ENCODE data around the gene TGM3.

GRCh38 chr20:2315440-2315778 lies 19.6 kb downstream of the TGM3 start:
- TF ChIP-seq EZH2 (IDR thresholded peaks at IDR 0.05; ENCODE audit: borderline replicate concordance, insufficient read depth, low read length, poor library complexity, severe bottlenecking) (no peak), MXI1 (conservative IDR thresholded peaks at IDR 0.05; ENCODE audit: poor library complexity, severe bottlenecking) (no peak), RAD21 (conservative IDR thresholded peaks at IDR 0.05) (no peak), EP300 (conservative IDR thresholded peaks at IDR 0.05; ENCODE audit: poor library complexity, severe bottlenecking) (no peak), TAF1 (IDR thresholded peaks at IDR 0.05; ENCODE audit: low read depth) (no peak), SMC3 (conservative IDR thresholded peaks at IDR 0.05; ENCODE audit: poor library complexity) (no peak), POLR2AphosphoS5 (IDR thresholded peaks at IDR 0.05) (no peak)
- TF ChIP-seq, protein P1, sequence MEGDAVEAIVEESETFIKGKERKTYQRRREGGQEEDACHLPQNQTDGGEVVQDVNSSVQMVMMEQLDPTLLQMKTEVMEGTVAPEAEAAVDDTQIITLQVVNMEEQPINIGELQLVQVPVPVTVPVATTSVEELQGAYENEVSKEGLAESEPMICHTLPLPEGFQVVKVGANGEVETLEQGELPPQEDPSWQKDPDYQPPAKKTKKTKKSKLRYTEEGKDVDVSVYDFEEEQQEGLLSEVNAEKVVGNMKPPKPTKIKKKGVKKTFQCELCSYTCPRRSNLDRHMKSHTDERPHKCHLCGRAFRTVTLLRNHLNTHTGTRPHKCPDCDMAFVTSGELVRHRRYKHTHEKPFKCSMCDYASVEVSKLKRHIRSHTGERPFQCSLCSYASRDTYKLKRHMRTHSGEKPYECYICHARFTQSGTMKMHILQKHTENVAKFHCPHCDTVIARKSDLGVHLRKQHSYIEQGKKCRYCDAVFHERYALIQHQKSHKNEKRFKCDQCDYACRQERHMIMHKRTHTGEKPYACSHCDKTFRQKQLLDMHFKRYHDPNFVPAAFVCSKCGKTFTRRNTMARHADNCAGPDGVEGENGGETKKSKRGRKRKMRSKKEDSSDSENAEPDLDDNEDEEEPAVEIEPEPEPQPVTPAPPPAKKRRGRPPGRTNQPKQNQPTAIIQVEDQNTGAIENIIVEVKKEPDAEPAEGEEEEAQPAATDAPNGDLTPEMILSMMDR (IDR thresholded peaks at IDR 0.05; ENCODE audit: poor library complexity, severe bottlenecking) = no peak
- TF ChIP-seq, protein P2, sequence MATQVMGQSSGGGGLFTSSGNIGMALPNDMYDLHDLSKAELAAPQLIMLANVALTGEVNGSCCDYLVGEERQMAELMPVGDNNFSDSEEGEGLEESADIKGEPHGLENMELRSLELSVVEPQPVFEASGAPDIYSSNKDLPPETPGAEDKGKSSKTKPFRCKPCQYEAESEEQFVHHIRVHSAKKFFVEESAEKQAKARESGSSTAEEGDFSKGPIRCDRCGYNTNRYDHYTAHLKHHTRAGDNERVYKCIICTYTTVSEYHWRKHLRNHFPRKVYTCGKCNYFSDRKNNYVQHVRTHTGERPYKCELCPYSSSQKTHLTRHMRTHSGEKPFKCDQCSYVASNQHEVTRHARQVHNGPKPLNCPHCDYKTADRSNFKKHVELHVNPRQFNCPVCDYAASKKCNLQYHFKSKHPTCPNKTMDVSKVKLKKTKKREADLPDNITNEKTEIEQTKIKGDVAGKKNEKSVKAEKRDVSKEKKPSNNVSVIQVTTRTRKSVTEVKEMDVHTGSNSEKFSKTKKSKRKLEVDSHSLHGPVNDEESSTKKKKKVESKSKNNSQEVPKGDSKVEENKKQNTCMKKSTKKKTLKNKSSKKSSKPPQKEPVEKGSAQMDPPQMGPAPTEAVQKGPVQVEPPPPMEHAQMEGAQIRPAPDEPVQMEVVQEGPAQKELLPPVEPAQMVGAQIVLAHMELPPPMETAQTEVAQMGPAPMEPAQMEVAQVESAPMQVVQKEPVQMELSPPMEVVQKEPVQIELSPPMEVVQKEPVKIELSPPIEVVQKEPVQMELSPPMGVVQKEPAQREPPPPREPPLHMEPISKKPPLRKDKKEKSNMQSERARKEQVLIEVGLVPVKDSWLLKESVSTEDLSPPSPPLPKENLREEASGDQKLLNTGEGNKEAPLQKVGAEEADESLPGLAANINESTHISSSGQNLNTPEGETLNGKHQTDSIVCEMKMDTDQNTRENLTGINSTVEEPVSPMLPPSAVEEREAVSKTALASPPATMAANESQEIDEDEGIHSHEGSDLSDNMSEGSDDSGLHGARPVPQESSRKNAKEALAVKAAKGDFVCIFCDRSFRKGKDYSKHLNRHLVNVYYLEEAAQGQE (IDR thresholded peaks at IDR 0.05; ENCODE audit: borderline replicate concordance) = no peak

Measured in neural cell (in vitro differentiated cells).